ENCODE results near the gene ZNRF1. TPM values are rescaled to one million over a fixed set of nuclear protein-coding genes. Genes with fewer than 3 reads are reported as not detected.

ZNRF1 gene
- total RNA-seq, 2 experiments from 2014 or later = 35.2 to 42.9 TPM

GRCh38 chr16:75109732-75110243, 111.0 kb downstream of the ZNRF1 start:
- H3K27ac Mint-ChIP-seq = peak overlapping the region; percentile 92
- peak overlapping the region; percentile 84 for H3K4me3 Mint-ChIP-seq
- peaks cover 68% of the 10 kb centered on the region for H3K4me1 Mint-ChIP-seq
- peaks cover 22% of the 10 kb centered on the region for H3K36me3 Mint-ChIP-seq (ENCODE audit: low read depth)
- DNase-seq (peak; percentile 54), ATAC-seq (no peak)
- H3K9me3 Mint-ChIP-seq (ENCODE audit: low read depth) = no peaks in the 10 kb centered on the region
- ChIA-PET CTCF (interaction anchor here (0.5 to 6.7 kb wide), 12 partner anchors 9 to 456 kb away, joined by 3 to 114 read pairs (median 6); partner anchors contain the start of genes GABARAPL2, WDR59 and ZNRF1), POLR2A (interaction anchor here (0.7 to 3.9 kb wide), 2 partner anchors 11 to 111 kb away, joined by 3 to 23 read pairs; partner anchors contain the start of gene ZNRF1)
- intact Hi-C loops (cut with DNase I, micrococcal nuclease) = loop anchor here (1.0 to 10.0 kb wide), 6 partner anchors 11 to 409 kb away; partner anchors contain the start of gene MLKL (in 2 of the 2)
- peaks cover 6% of the 10 kb centered on the region for H3K27me3 Mint-ChIP-seq

GRCh38 chr16:75110637-75111513, 112.1 kb downstream of the ZNRF1 start:
- no peaks in the 10 kb centered on the region for H3K9me3 Mint-ChIP-seq (ENCODE audit: low read depth)
- intact Hi-C loops (cut with DNase I, micrococcal nuclease) = loop anchor here (1.0 to 10.0 kb wide), 9 partner anchors 36 to 410 kb away; partner anchors contain the start of genes MLKL (in 2 of the 2), WDR59 (in 2 of the 2) and ZFP1 (in 1 of the 2)
- H3K4me3 Mint-ChIP-seq = peak overlapping the region; percentile 84
- H3K4me1 Mint-ChIP-seq = peaks cover 63% of the 10 kb centered on the region
- peaks cover 22% of the 10 kb centered on the region for H3K36me3 Mint-ChIP-seq (ENCODE audit: low read depth)
- H3K27me3 Mint-ChIP-seq = peaks cover 6% of the 10 kb centered on the region
- ChIA-PET CTCF (interaction anchor here (0.5 to 6.7 kb wide), 38 partner anchors 8 to 370 kb away, joined by 3 to 114 read pairs (median 5); partner anchors contain the start of genes WDR59, ZFP1 and ZNRF1), POLR2A (interaction anchor here (0.8 to 3.9 kb wide), 8 partner anchors 12 to 175 kb away, joined by 3 to 23 read pairs (median 6); partner anchors contain the start of genes WDR59 and ZNRF1)
- peak; percentile 93 for DNase-seq
- ATAC-seq = peak; percentile 67
- peak overlapping the region; percentile 92 for H3K27ac Mint-ChIP-seq

GRCh38 chr16:75111514-75111940, 112.7 kb downstream of the ZNRF1 start:
- ATAC-seq = peak; percentile 7
- Mint-ChIP-seq H3K27ac (peak overlapping the region; percentile 92), H3K4me1 (peaks cover 58% of the 10 kb centered on the region), H3K36me3 (ENCODE audit: low read depth) (peaks cover 18% of the 10 kb centered on the region), H3K27me3 (peaks cover 6% of the 10 kb centered on the region), H3K9me3 (ENCODE audit: low read depth) (no peaks in the 10 kb centered on the region), H3K4me3 (peak overlapping the region; percentile 84)
- no peak for DNase-seq
- intact Hi-C loops (cut with DNase I, micrococcal nuclease) = loop anchor here (1.0 to 10.0 kb wide), 8 partner anchors 36 to 411 kb away; partner anchors contain the start of genes MLKL (in 2 of the 2), WDR59 (in 2 of the 2) and ZFP1 (in 1 of the 2)
- ChIA-PET CTCF (interaction anchor here (0.6 to 6.7 kb wide), 34 partner anchors 8 to 370 kb away, joined by 3 to 114 read pairs (median 5); partner anchors contain the start of genes WDR59, ZFP1 and ZNRF1), POLR2A (interaction anchor here (0.8 to 3.9 kb wide), 9 partner anchors 12 to 176 kb away, joined by 3 to 23 read pairs (median 6); partner anchors contain the start of genes WDR59 and ZNRF1)

- H3K4me3 Mint-ChIP-seq = peak overlapping the region; percentile 84
- H3K4me1 Mint-ChIP-seq = peaks cover 53% of the 10 kb centered on the region
- H3K27me3 Mint-ChIP-seq = peaks cover 6% of the 10 kb centered on the region
- intact Hi-C loops (cut with DNase I, micrococcal nuclease) = loop anchor here (1.0 to 10.0 kb wide), 8 partner anchors 36 to 411 kb away; partner anchors contain the start of genes MLKL (in 2 of the 2), WDR59 (in 2 of the 2) and ZFP1 (in 1 of the 2)
- peak overlapping the region; percentile 92 for H3K27ac Mint-ChIP-seq
- ChIA-PET POLR2A (interaction anchor here (0.9 to 3.9 kb wide), 6 partner anchors 13 to 176 kb away, joined by 3 to 23 read pairs (median 8); partner anchors contain the start of genes WDR59 and ZNRF1), CTCF (interaction anchor here (0.7 to 6.7 kb wide), 25 partner anchors 7 to 128 kb away, joined by 3 to 114 read pairs (median 7); partner anchors contain the start of genes WDR59, ZFP1 and ZNRF1)
- no peak for DNase-seq
- no peaks in the 10 kb centered on the region for H3K9me3 Mint-ChIP-seq (ENCODE audit: low read depth)
- peaks cover 12% of the 10 kb centered on the region for H3K36me3 Mint-ChIP-seq (ENCODE audit: low read depth)
- no peak for ATAC-seq
These were observed 113.3 kb downstream of the ZNRF1 start for GRCh38 chr16:75111961-75112733.

- POLR2A ChIA-PET = interaction anchor here (0.6 to 1.4 kb wide), 2 partner anchors 114 to 161 kb away, joined by 3 to 4 read pairs; partner anchors contain the start of gene ZNRF1
- ATAC-seq (no peak), DNase-seq (no peak)
- intact Hi-C loops (cut with DNase I, micrococcal nuclease) = loop anchor here (5.0 to 10.0 kb wide), 2 partner anchors 176 to 408 kb away; partner anchors contain the start of gene MLKL (in 1 of the 2)
- H3K27me3 Mint-ChIP-seq = peaks cover 6% of the 10 kb centered on the region
- CTCF ChIA-PET = interaction anchor here (0.5 to 6.7 kb wide), 10 partner anchors 14 to 627 kb away, joined by 3 to 114 read pairs (median 4); partner anchors contain the start of genes ZFP1 and ZNRF1
- H3K36me3 Mint-ChIP-seq (ENCODE audit: low read depth) = peaks cover 11% of the 10 kb centered on the region
- no peak overlapping the region for H3K4me3 Mint-ChIP-seq
- H3K9me3 Mint-ChIP-seq (ENCODE audit: low read depth) = no peaks in the 10 kb centered on the region
- H3K27ac Mint-ChIP-seq = peak overlapping the region; percentile 58
- peaks cover 47% of the 10 kb centered on the region for H3K4me1 Mint-ChIP-seq
These were observed 114.1 kb downstream of the ZNRF1 start for GRCh38 chr16:75112734-75113491.

GRCh38 chr16:75113541-75114121, 114.8 kb downstream of the ZNRF1 start:
- no peak overlapping the region for H3K27ac Mint-ChIP-seq
- peaks cover 7% of the 10 kb centered on the region for H3K36me3 Mint-ChIP-seq (ENCODE audit: low read depth)
- intact Hi-C loops (cut with DNase I, micrococcal nuclease) = loop anchor here (5.0 to 10.0 kb wide), 2 partner anchors 176 to 409 kb away; partner anchors contain the start of gene MLKL (in 1 of the 2)
- no peak overlapping the region for H3K4me3 Mint-ChIP-seq
- H3K4me1 Mint-ChIP-seq = peaks cover 41% of the 10 kb centered on the region
- DNase-seq = no peak
- CTCF ChIA-PET = interaction anchor here (0.5 to 6.7 kb wide), 4 partner anchors 107 to 628 kb away, joined by 3 to 114 read pairs (median 3); partner anchors contain the start of gene ZNRF1
- H3K27me3 Mint-ChIP-seq = peaks cover 6% of the 10 kb centered on the region
- POLR2A ChIA-PET = no interaction called here
- no peak for ATAC-seq
- no peaks in the 10 kb centered on the region for H3K9me3 Mint-ChIP-seq (ENCODE audit: low read depth)

- POLR2A ChIA-PET = no interaction called here
- intact Hi-C loops (cut with DNase I, micrococcal nuclease) = loop anchor here (5.0 to 10.0 kb wide), 2 partner anchors 177 to 410 kb away; partner anchors contain the start of gene MLKL (in 1 of the 2)
- Mint-ChIP-seq H3K27ac (no peak overlapping the region), H3K36me3 (ENCODE audit: low read depth) (peaks cover 2% of the 10 kb centered on the region), H3K9me3 (ENCODE audit: low read depth) (no peaks in the 10 kb centered on the region), H3K4me3 (no peak overlapping the region), H3K4me1 (peaks cover 34% of the 10 kb centered on the region), H3K27me3 (peaks cover 6% of the 10 kb centered on the region)
- DNase-seq (no peak), ATAC-seq (no peak)
- CTCF ChIA-PET = no interaction called here
These were observed 115.5 kb downstream of the ZNRF1 start for GRCh38 chr16:75114179-75114945.

- H3K9me3 Mint-ChIP-seq (ENCODE audit: low read depth) = no peaks in the 10 kb centered on the region
- POLR2A ChIA-PET = no interaction called here
- H3K4me3 Mint-ChIP-seq = no peak overlapping the region
- no peaks in the 10 kb centered on the region for H3K36me3 Mint-ChIP-seq (ENCODE audit: low read depth)
- H3K27me3 Mint-ChIP-seq = peaks cover 6% of the 10 kb centered on the region
- DNase-seq = no peak
- no peak overlapping the region for H3K27ac Mint-ChIP-seq
- H3K4me1 Mint-ChIP-seq = peaks cover 26% of the 10 kb centered on the region
- CTCF ChIA-PET = interaction anchor here (0.6 kb wide), 1 partner anchor 349 kb away, joined by 3 read pairs; no protein-coding TSS in a partner anchor
- intact Hi-C loops (cut with DNase I, micrococcal nuclease) = loop anchor here (5.0 to 10.0 kb wide), 2 partner anchors 178 to 410 kb away; partner anchors contain the start of gene MLKL (in 1 of the 2)
- no peak for ATAC-seq
These were observed 116.4 kb downstream of the ZNRF1 start for GRCh38 chr16:75114946-75115825.

Data from activated CD4-positive, alpha-beta T cell treated with anti-CD3 and anti-CD28 coated beads for 36 hours (primary cell).